RWPE2 (cell line): Measurements from ENCODE around the gene TJAP1.

Experiments
- ATAC-seq: fragments of 200-7000 bp; cut with Tn5 transposase; 3 replicates; pipeline ENCODE4 v1.9.1; 2021; ENCODE audit warnings: low read depth
- DNase-seq: peaks from one replicate; pipeline ENCODE4 v3.0.0-alpha.2; 2020; ENCODE audit warnings: low spot score
- H3K27ac ChIP-seq: fragments of 450-650 bp; 2 replicates; pipeline ENCODE4 v1.5.1; 2017; ENCODE audit warnings: mild to moderate bottlenecking; ENCODE audit not compliant: poor library complexity, severe bottlenecking
- H3K27me3 ChIP-seq: fragments of 250-450 bp; sonication (Bioruptor Pico); 2 replicates; pipeline ENCODE4 v1.5.1; 2021; ENCODE audit warnings: mild to moderate bottlenecking, moderate library complexity; ENCODE audit not compliant: insufficient read depth, poor library complexity, severe bottlenecking
- H3K36me3 ChIP-seq: fragments of 250-450 bp; sonication (Bioruptor Pico); 2 replicates; pipeline ENCODE4 v1.5.1; 2020; ENCODE audit warnings: low read depth, mild to moderate bottlenecking, moderate library complexity
- H3K4me1 ChIP-seq: fragments of 250-450 bp; sonication (Bioruptor Pico); 2 replicates; pipeline ENCODE4 v1.5.1; 2021; ENCODE audit warnings: mild to moderate bottlenecking, moderate library complexity; ENCODE audit not compliant: insufficient read depth, poor library complexity, severe bottlenecking
- H3K4me3 ChIP-seq: fragments of 250-450 bp; sonication (Bioruptor Pico); 2 replicates; pipeline ENCODE4 v1.5.1; 2021; ENCODE audit warnings: mild to moderate bottlenecking, moderate library complexity; ENCODE audit not compliant: severe bottlenecking
- H3K9me3 ChIP-seq: fragments of 250-450 bp; sonication (Bioruptor Pico); 2 replicates; pipeline ENCODE4 v1.5.1; 2021; ENCODE audit warnings: mild to moderate bottlenecking, moderate library complexity; ENCODE audit not compliant: severe bottlenecking
- TF ChIP-seq, protein P1 (sequence below): fragments of 450-650 bp; IDR thresholded peaks from one replicate; pipeline ENCODE4 v1.5.1; 2017; ENCODE audit warnings: mild to moderate bottlenecking, moderate library complexity; ENCODE audit not compliant: poor library complexity, severe bottlenecking

The TJAP1 gene

DNA sequence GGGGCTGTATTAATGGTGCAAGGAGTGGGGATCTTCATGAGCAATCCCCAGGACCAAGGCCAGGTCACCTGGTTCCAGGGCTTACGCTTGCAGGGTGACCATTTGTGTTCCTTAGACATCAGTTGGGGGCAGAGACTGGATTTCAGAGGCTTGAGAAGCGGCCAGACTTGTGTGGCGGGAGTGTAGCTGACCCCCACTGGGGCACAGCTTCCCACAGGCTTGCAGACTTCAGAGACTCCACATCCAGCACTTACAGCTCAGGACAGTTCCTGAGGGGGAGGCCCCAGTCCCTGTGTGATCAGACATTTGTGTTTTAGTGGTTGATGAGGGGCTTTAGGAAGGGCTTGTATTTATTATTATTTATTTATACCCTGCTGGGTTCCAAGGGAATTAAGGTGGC, 15.3 kb downstream of the TJAP1 start:
- no peak for ATAC-seq
- DNase-seq: no peak
- TF ChIP-seq, protein P1, sequence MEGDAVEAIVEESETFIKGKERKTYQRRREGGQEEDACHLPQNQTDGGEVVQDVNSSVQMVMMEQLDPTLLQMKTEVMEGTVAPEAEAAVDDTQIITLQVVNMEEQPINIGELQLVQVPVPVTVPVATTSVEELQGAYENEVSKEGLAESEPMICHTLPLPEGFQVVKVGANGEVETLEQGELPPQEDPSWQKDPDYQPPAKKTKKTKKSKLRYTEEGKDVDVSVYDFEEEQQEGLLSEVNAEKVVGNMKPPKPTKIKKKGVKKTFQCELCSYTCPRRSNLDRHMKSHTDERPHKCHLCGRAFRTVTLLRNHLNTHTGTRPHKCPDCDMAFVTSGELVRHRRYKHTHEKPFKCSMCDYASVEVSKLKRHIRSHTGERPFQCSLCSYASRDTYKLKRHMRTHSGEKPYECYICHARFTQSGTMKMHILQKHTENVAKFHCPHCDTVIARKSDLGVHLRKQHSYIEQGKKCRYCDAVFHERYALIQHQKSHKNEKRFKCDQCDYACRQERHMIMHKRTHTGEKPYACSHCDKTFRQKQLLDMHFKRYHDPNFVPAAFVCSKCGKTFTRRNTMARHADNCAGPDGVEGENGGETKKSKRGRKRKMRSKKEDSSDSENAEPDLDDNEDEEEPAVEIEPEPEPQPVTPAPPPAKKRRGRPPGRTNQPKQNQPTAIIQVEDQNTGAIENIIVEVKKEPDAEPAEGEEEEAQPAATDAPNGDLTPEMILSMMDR: no peak
- Histone ChIP-seq H3K4me1 (peaks cover 62% of the 10 kb centered on the region), H3K9me3 (no peaks in the 10 kb centered on the region), H3K4me3 (no peak overlapping the region), H3K36me3 (peaks cover 14% of the 10 kb centered on the region), H3K27me3 (no peaks in the 10 kb centered on the region), H3K27ac (no peak overlapping the region)

- H3K9me3 ChIP-seq: no peaks in the 10 kb centered on the region
- TF ChIP-seq, protein P1: no peak
These were observed 15.9 kb downstream of the TJAP1 start for GRCh38 chr6:43493230-43493629.

DNA sequence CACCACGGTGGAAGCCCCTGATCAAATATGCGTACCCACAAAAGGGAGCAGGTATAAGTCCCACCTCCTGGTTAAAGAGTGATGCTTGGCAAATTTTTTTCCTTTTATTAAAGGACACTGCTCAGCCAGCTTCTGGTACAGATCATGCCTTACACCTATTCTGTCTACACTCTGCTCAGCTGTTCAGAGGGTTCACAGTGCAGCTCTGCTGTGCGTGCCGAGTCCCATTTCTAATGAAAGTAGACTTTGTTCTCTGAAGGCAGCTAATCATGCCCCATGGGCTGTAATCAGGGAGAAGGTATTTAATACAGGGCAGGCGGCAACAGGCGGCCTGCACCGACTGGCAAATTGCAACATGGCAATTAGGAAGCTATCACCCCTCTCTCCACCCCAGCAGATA, 16.5 kb downstream of the TJAP1 start:
- Histone ChIP-seq H3K27me3 (no peaks in the 10 kb centered on the region), H3K27ac (no peak overlapping the region), H3K4me3 (no peak overlapping the region), H3K4me1 (peaks cover 60% of the 10 kb centered on the region), H3K36me3 (peaks cover 23% of the 10 kb centered on the region), H3K9me3 (no peaks in the 10 kb centered on the region)
- DNase-seq (no peak), ATAC-seq (no peak)
- TF ChIP-seq, protein P1: no peak

More at GRCh38 chr6:43493230-43493629, 15.9 kb downstream of the TJAP1 start:
- H3K36me3 ChIP-seq: peaks cover 19% of the 10 kb centered on the region
- H3K4me1 ChIP-seq: peaks cover 62% of the 10 kb centered on the region
- ATAC-seq (no peak), DNase-seq (no peak)
- H3K4me3 ChIP-seq: no peak overlapping the region
- H3K27me3 ChIP-seq: no peaks in the 10 kb centered on the region
- H3K27ac ChIP-seq: no peak overlapping the region

- ATAC-seq (no peak), DNase-seq (no peak)
- Histone ChIP-seq H3K4me1 (peaks cover 60% of the 10 kb centered on the region), H3K9me3 (no peaks in the 10 kb centered on the region), H3K4me3 (no peak overlapping the region), H3K36me3 (peaks cover 28% of the 10 kb centered on the region), H3K27me3 (no peaks in the 10 kb centered on the region), H3K27ac (no peak overlapping the region)
- TF ChIP-seq, protein P1: no peak
These were observed 17.0 kb downstream of the TJAP1 start for GRCh38 chr6:43494321-43494720.

DNA sequence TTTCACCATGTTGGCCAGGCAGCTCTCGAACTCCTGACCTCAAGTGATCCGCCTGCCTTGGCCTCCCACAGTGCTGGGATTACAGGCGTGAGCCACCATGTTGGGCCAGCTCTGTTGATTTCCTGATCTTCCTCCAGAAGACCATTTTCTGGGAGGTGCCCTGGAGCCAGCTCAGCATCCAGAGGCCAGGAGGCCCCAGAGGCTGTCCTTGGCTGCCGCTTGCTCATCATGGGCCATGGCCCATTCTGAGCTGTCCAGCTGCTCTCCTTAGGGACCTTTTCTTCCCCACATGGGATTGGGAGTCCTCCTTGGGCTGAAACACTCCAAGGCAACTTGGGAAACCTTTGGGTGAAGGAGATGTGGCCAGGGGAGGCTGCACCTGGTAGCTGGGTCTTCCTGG, 17.4 kb downstream of the TJAP1 start:
- Histone ChIP-seq H3K4me3 (no peak overlapping the region), H3K27me3 (no peaks in the 10 kb centered on the region), H3K36me3 (peaks cover 32% of the 10 kb centered on the region), H3K4me1 (peaks cover 60% of the 10 kb centered on the region), H3K27ac (no peak overlapping the region), H3K9me3 (no peaks in the 10 kb centered on the region)
- ATAC-seq: no peak
- DNase-seq: no peak
- TF ChIP-seq, protein P1: no peak
